Measurements from ENCODE around the gene KRTAP5-3. TPM values are rescaled to one million over a fixed set of nuclear protein-coding genes. Genes with fewer than 3 reads are reported as not detected.

Gene KRTAP5-3
- total RNA-seq, 1 donor from 2014 or later = not detected

- H3K36me3 Mint-ChIP-seq = no peaks in the 10 kb centered on the region
- no peak for TF ChIP-seq CTCF (IDR thresholded peaks at IDR 0.05; ENCODE audit: unreplicated experiment)
- no peak for DNase-seq (ENCODE audit: low spot score in 2 of 2, unreplicated experiment in 2 of 2)
- peak overlapping the region; percentile 16 for H3K27ac Mint-ChIP-seq
- H3K9me3 Mint-ChIP-seq = no peaks in the 10 kb centered on the region
- H3K27me3 Mint-ChIP-seq (ENCODE audit: low read depth) = peaks cover 18% of the 10 kb centered on the region
- H3K4me1 Mint-ChIP-seq = no peaks in the 10 kb centered on the region
- H3K4me3 Mint-ChIP-seq = peak overlapping the region; percentile 59
These were observed 38.2 kb downstream of the KRTAP5-3 start for GRCh38 chr11:1570001-1570453.

GRCh38 chr11:1569251-1569780 is 38.9 kb downstream of the KRTAP5-3 start:
- Mint-ChIP-seq H3K9me3 (no peaks in the 10 kb centered on the region), H3K27me3 (ENCODE audit: low read depth) (peaks cover 14% of the 10 kb centered on the region), H3K27ac (no peak overlapping the region), H3K4me3 (peak overlapping the region; percentile 40), H3K4me1 (no peaks in the 10 kb centered on the region), H3K36me3 (no peaks in the 10 kb centered on the region)
- DNase-seq (ENCODE audit: low spot score in 2 of 2, unreplicated experiment in 2 of 2) = no peak
- TF ChIP-seq CTCF (IDR thresholded peaks at IDR 0.05; ENCODE audit: unreplicated experiment) = no peak

GRCh38 chr11:1568441-1568911 is 39.8 kb downstream of the KRTAP5-3 start:
- no peaks in the 10 kb centered on the region for H3K4me1 Mint-ChIP-seq
- H3K27ac Mint-ChIP-seq = no peak overlapping the region

GRCh38 chr11:1567721-1568100 is 40.6 kb downstream of the KRTAP5-3 start:
- no peak overlapping the region for H3K4me3 Mint-ChIP-seq
- H3K36me3 Mint-ChIP-seq = no peaks in the 10 kb centered on the region
- H3K27me3 Mint-ChIP-seq (ENCODE audit: low read depth) = no peaks in the 10 kb centered on the region
- no peaks in the 10 kb centered on the region for H3K4me1 Mint-ChIP-seq
- no peak for TF ChIP-seq CTCF (IDR thresholded peaks at IDR 0.05; ENCODE audit: unreplicated experiment)
- no peak overlapping the region for H3K27ac Mint-ChIP-seq
- DNase-seq (ENCODE audit: low spot score in 2 of 2, unreplicated experiment in 2 of 2) = no peak
- no peaks in the 10 kb centered on the region for H3K9me3 Mint-ChIP-seq

More at GRCh38 chr11:1568441-1568911, 39.8 kb downstream of the KRTAP5-3 start:
- H3K27me3 Mint-ChIP-seq (ENCODE audit: low read depth) = peaks cover 6% of the 10 kb centered on the region
- no peak overlapping the region for H3K4me3 Mint-ChIP-seq
- H3K9me3 Mint-ChIP-seq = no peaks in the 10 kb centered on the region
- DNase-seq (ENCODE audit: low spot score in 2 of 2, unreplicated experiment in 2 of 2) = no peak
- TF ChIP-seq CTCF (IDR thresholded peaks at IDR 0.05; ENCODE audit: unreplicated experiment) = no peak
- H3K36me3 Mint-ChIP-seq = no peaks in the 10 kb centered on the region

GRCh38 chr11:1567052-1567720 is 41.1 kb downstream of the KRTAP5-3 start:
- no peak overlapping the region for H3K4me3 Mint-ChIP-seq
- no peaks in the 10 kb centered on the region for H3K27me3 Mint-ChIP-seq (ENCODE audit: low read depth)
- no peak for TF ChIP-seq CTCF (IDR thresholded peaks at IDR 0.05; ENCODE audit: unreplicated experiment)
- H3K9me3 Mint-ChIP-seq = no peaks in the 10 kb centered on the region
- no peak for DNase-seq (ENCODE audit: low spot score in 2 of 2, unreplicated experiment in 2 of 2)
- H3K36me3 Mint-ChIP-seq = no peaks in the 10 kb centered on the region
- H3K27ac Mint-ChIP-seq = no peak overlapping the region
- no peaks in the 10 kb centered on the region for H3K4me1 Mint-ChIP-seq
